IPS-20b (cell line): Measurements from ENCODE around the gene CACNG6.

Source experiments
- H3K27ac ChIP-seq: one replicate; pipeline ENCODE4 v1.5.1; 2013; ENCODE audit warnings: low read length
- H3K27me3 ChIP-seq: 2 replicates; pipeline ENCODE4 v1.6.1; 2013; ENCODE audit warnings: mild to moderate bottlenecking, low read length, inconsistent platforms; ENCODE audit not compliant: insufficient read depth
- H3K36me3 ChIP-seq: 2 replicates; pipeline ENCODE4 v1.6.1; 2013; ENCODE audit warnings: low read depth, mild to moderate bottlenecking, inconsistent platforms, low read length, moderate library complexity; ENCODE audit not compliant: insufficient read depth
- H3K4me1 ChIP-seq: 2 replicates; pipeline ENCODE4 v1.6.1; 2013; ENCODE audit warnings: mild to moderate bottlenecking, control low read depth, inconsistent platforms, low read length, moderate library complexity; ENCODE audit not compliant: insufficient read depth
- H3K4me3 ChIP-seq: 2 replicates; pipeline ENCODE4 v1.5.1; 2013; ENCODE audit warnings: mild to moderate bottlenecking, low read length, inconsistent platforms
- H3K9ac ChIP-seq: 2 replicates; pipeline ENCODE4 v1.6.1; 2013; ENCODE audit warnings: low read depth, mild to moderate bottlenecking, inconsistent platforms, low read length, moderate library complexity
- H3K9me3 ChIP-seq: 2 replicates; pipeline ENCODE4 v1.6.1; 2013; ENCODE audit warnings: mild to moderate bottlenecking, low read depth, low read length, inconsistent platforms; ENCODE audit not compliant: insufficient read depth

Gene CACNG6

DNA sequence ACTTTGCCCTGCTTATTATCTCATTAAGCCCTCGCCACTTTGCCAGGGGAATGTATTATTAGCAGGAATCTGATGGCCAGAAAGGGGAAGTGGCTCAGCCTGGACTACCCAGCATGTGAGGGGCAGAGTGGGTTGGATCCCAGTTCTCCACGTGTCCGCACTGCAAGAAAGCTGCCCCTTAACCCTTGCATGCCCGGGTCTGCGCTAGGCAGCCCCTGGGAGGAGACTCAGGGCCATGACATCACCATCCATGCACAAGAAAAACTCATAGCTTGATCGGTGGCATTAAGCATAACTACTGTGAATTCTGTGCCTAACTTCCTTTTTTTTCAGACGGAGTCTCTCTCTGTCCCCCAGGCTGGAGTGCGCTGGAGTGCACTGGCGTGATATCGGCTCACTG is 19.8 kb upstream of the CACNG6 start:
- H3K4me1 ChIP-seq = no peaks in the 10 kb centered on the region
- H3K36me3 ChIP-seq = peaks cover 22% of the 10 kb centered on the region; the same call in 1 of the 2 replicates
- no peak overlapping the region for H3K4me3 ChIP-seq
- no peaks in the 10 kb centered on the region; the same call in 1 of the 2 replicates for H3K27me3 ChIP-seq
- H3K27ac ChIP-seq = no peak overlapping the region
- no peaks in the 10 kb centered on the region for H3K9me3 ChIP-seq
- H3K9ac ChIP-seq = no peak overlapping the region

DNA sequence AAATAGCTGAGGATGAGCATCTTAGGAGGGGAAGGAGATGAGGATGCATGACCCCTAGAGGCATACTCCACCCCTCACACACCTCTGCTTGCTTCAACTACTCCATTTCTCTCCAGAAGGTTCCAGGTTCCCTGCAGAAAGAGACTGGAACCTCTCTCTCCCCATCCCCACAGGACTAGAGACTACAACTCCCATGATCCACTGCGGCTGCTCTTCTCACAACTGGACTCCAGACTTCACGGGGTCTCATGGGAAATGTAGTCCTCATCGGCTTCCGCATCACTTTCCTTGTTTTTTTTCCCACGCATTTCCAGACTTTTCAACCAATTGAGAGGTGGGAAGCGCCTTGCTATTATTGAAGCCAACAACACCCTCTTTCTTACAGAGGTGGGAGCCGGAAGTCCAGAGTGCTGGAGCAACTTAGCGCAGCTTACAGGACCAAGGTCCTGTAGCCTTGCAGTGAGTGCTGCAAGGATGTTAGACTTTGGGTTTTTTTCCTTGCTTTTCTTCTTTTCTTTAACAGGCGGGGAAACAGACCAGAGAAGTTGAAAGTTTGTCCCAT is 13.9 kb upstream of the CACNG6 start:
- peaks cover 12% of the 10 kb centered on the region for H3K27me3 ChIP-seq
- no peak overlapping the region for H3K27ac ChIP-seq
- H3K4me1 ChIP-seq = peaks cover 3% of the 10 kb centered on the region; the same call in 1 of the 2 replicates
- peaks cover 11% of the 10 kb centered on the region; the same call in 1 of the 2 replicates for H3K36me3 ChIP-seq
- no peaks in the 10 kb centered on the region for H3K9me3 ChIP-seq
- peak overlapping the region; percentile 34; the same call in 1 of the 2 replicates for H3K9ac ChIP-seq
- H3K4me3 ChIP-seq = peak overlapping the region; percentile 75

DNA sequence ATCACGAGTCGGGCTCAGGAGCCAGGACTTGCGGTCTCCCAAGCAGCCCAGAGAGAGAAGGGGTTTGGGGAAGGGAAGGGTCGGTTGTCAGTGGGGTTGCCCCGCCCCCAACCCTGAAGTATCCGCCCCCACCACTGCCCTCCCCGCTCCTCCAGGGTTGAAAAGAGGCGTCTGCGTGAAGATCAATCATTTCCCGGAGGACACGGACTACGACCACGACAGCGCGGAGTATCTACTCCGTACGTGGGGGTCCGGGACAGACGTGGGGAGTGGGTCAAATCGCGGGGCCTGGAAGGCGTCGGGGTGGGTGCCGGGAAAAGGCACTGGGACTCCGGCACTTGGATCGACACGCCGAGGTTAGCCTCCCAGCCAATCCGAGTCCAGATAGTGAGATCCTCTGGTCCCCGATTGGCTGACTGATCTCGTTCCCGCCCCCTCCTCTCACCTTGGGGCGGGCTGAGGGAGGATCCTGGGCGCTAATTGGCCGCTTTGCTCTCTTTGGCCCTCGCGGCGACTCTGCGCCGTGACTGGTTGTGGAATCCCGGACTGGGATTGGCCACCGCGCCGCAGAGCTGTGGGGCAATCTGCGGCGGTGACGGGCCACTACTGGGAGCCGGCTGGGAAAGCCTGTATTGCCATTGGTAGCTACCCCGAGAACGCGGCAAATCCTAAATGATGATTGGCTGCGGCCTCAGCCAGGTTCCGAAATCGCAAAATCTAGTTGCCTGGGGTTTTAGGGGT is 13.3 kb upstream of the CACNG6 start:
- Histone ChIP-seq H3K4me3 (peak overlapping the region; percentile 75), H3K36me3 (peaks cover 6% of the 10 kb centered on the region; the same call in 1 of the 2 replicates), H3K9ac (peak overlapping the region; percentile 69; the same call in 1 of the 2 replicates), H3K4me1 (peaks cover 3% of the 10 kb centered on the region; the same call in 1 of the 2 replicates), H3K9me3 (no peaks in the 10 kb centered on the region), H3K27ac (no peak overlapping the region), H3K27me3 (peaks cover 13% of the 10 kb centered on the region)

DNA sequence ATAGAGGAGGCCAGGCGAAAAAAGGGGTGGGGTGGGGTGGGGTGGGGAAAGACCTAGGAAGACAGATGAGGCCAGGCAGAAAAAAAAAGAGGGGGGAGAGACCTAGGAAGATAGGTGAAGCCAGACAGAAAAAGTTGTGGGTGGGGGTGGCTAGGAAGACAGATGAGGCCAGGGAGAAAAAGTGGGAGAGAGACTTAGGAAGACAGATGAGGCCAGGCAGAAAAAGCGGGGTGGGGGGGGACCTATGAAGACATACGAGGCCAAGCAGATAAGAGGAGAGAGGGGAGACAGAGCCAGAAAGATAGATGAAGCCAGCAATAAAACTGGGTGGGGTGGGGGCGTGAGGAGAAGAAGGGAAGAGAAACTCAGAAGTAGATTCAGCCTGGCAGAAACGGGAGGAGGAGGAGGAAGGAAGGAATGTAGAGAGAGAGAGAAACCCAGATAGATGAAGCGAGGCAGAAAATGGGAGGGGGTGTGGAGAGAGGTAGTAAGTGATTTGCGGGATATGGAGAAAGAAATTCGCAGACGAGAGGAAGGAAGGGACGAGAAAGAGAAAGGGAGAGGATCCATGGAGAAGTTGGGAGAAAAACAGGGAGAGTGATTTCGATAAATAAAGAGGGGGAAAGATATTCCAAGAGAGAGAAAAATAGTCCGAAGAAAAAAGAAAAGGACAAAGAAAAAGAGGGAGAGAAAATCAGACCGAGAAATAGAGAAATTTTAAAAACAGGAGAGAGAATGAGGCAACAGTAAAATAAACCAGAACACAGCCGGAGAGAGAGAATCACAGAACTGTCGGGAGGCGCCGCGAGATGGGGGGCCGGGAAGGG is 12.2 kb upstream of the CACNG6 start:
- H3K36me3 ChIP-seq = peaks cover 1% of the 10 kb centered on the region; the same call in 1 of the 2 replicates
- H3K27me3 ChIP-seq = peaks cover 23% of the 10 kb centered on the region
- no peaks in the 10 kb centered on the region for H3K9me3 ChIP-seq
- peak overlapping the region; percentile 65; the same call in 1 of the 2 replicates for H3K9ac ChIP-seq
- peak overlapping the region; percentile 80 for H3K4me3 ChIP-seq
- no peak overlapping the region for H3K27ac ChIP-seq
- H3K4me1 ChIP-seq = peaks cover 3% of the 10 kb centered on the region; the same call in 1 of the 2 replicates

DNA sequence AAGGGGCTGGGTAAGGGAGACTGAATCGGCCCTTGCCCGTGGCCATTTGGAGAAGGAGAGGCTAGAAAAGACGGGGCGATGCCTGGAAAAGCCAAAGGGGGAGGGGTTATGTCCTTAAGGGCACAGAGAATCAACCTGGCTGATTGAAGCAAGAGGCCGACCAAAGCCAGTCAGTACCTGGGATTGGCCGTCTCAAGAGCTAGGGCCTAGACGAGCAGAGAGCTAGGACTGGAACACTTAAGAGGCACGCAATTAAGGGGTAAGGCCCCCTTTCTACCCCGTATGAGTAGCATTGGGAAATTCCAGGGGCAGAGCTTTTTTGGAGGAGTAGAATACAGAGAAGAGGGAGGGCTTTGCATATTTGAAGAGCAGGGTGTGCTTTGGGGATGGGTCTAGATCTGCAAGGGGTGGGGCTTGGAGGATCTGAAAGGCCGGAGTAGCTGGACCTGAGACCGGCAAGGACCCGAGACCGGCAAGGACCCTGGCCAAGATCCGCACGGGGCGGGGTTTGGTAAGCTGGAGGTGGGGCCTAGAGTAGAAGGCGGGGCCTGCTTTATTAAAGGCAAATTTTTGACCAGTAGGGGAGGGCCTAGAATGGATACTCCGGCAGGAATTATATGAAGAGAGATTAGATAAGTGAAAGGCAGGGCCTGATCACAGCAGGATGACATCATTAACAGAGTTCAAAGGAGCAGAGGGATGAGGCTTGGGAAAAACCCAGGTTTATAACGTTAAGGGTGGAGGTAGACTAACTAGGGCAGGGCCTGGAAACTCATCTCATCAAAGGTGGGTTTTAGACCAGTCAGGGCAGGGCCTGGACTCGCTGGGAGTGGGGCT is 10.7 kb upstream of the CACNG6 start:
- peak overlapping the region; percentile 80 for H3K27ac ChIP-seq
- H3K9me3 ChIP-seq = no peaks in the 10 kb centered on the region
- peak overlapping the region; percentile 80 for H3K4me3 ChIP-seq
- H3K4me1 ChIP-seq = peaks cover 3% of the 10 kb centered on the region; the same call in 1 of the 2 replicates
- peaks cover 35% of the 10 kb centered on the region for H3K27me3 ChIP-seq
- H3K36me3 ChIP-seq = no peaks in the 10 kb centered on the region; the same call in 1 of the 2 replicates
- peak overlapping the region; percentile 80; the same call in 1 of the 2 replicates for H3K9ac ChIP-seq

DNA sequence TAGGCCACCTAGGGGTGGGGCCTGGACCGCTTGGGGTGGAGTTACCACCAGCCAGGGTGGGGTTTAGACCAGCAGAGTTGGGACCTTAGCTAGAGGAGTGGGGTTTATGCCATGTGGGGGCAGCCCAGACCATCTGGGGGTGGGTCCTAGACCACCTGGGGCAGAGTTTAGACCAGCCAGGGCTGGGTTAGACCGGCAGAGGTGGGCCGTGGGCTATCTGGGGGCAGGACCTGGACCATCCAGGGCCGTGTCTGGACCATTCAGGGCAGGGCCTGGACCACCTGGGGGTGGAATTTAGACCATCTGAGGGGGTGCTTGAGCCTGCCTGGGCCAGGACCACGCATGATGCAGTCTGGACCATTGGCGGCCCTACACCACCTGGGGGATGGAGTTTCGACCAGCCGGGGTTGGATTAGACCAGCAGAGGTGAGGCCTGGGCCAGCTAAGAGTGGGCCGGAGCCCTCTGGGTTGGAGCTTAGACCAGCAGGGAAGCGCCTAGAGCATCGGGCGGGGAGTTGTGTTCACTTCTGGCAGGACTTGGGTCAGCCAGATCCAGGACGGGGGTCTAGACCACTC is 10.0 kb upstream of the CACNG6 start:
- no peak overlapping the region for H3K9ac ChIP-seq
- H3K27ac ChIP-seq = no peak overlapping the region
- H3K9me3 ChIP-seq = no peaks in the 10 kb centered on the region
- peaks cover 35% of the 10 kb centered on the region for H3K27me3 ChIP-seq
- H3K4me1 ChIP-seq = peaks cover 3% of the 10 kb centered on the region; the same call in 1 of the 2 replicates
- H3K4me3 ChIP-seq = peak overlapping the region; percentile 80; the same call in 1 of the 2 replicates
- no peaks in the 10 kb centered on the region for H3K36me3 ChIP-seq

DNA sequence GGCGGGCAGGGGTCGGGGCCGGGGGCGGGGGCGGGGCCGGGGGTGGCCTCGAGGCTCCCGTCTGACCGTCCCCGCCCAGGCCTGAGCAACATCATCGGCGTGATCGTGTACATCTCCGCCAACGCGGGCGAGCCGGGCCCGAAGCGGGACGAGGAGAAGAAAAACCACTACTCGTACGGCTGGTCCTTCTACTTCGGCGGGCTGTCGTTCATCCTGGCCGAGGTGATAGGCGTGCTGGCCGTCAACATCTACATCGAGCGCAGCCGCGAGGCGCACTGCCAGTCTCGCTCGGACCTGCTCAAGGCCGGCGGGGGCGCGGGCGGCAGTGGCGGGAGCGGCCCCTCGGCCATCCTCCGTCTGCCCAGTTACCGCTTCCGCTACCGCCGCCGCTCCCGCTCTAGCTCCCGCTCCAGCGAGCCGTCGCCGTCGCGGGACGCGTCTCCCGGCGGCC is 9.4 kb upstream of the CACNG6 start:
- H3K4me1 ChIP-seq = peaks cover 3% of the 10 kb centered on the region; the same call in 1 of the 2 replicates
- H3K27me3 ChIP-seq = peaks cover 35% of the 10 kb centered on the region
- no peak overlapping the region for H3K9ac ChIP-seq
- no peak overlapping the region for H3K27ac ChIP-seq
- H3K4me3 ChIP-seq = peak overlapping the region; percentile 52; the same call in 1 of the 2 replicates
- no peaks in the 10 kb centered on the region for H3K9me3 ChIP-seq
- H3K36me3 ChIP-seq = no peaks in the 10 kb centered on the region

DNA sequence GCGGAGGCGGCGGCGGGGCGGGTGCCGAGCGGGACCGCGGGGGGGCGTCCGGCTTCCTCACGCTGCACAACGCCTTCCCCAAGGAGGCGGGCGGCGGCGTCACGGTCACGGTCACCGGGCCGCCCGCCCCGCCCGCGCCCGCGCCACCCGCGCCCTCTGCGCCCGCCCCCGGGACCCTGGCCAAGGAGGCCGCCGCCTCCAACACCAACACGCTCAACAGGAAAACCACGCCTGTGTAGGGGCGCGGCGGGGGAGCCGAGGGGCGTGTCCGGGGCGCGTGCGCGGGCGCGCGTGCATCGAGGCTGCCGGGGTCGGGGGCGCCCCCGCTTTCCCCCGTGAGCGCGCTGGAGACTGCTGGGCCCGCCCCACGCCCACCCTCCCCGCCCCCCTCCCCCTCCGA is 8.8 kb upstream of the CACNG6 start:
- Histone ChIP-seq H3K4me3 (no peak overlapping the region), H3K9me3 (no peaks in the 10 kb centered on the region), H3K9ac (no peak overlapping the region), H3K4me1 (peaks cover 3% of the 10 kb centered on the region; the same call in 1 of the 2 replicates), H3K36me3 (no peaks in the 10 kb centered on the region), H3K27ac (no peak overlapping the region), H3K27me3 (peaks cover 40% of the 10 kb centered on the region)

DNA sequence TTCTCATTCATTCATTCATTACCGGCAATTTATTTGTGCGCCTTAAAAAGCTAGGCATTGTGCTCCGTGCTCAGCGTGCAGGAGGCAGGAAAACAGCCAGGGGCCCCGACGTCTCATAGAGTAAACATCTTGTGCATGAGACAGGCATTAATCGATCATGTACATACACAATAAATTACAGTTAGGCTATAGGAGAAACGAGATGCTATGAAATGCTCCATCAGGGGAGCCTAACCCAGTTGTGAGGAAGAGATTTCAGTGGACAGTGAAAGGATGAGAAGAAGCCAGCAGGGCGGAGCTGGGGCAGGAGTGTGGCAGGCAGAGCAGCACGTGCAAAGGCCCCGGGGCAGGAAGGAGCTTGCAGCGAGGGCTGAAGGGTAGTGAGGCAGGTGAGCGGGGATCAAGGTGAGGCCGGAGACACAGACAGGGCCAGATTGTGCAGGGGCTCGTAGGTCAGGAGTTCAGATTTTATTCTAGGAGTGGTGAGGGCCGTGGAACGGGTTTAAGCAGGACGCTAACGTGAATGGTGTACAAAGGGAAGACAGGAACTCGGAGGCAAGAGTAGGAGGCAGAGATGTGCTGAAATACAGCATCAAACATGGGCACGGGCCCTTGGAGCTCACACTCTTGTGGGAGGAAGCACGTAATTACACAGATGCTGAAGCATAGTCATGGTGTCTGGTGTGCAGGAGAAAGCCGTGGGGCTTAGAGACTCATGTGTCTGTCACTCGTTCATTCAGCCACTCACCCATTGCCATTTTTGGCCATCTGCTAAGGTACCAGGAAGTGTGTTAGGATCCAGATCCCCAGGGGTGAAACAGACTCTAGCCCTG is 7.8 kb upstream of the CACNG6 start:
- peaks cover 3% of the 10 kb centered on the region; the same call in 1 of the 2 replicates for H3K4me1 ChIP-seq
- H3K4me3 ChIP-seq = no peak overlapping the region
- peaks cover 48% of the 10 kb centered on the region for H3K27me3 ChIP-seq
- no peaks in the 10 kb centered on the region for H3K9me3 ChIP-seq
- H3K36me3 ChIP-seq = no peaks in the 10 kb centered on the region
- no peak overlapping the region for H3K9ac ChIP-seq
- H3K27ac ChIP-seq = no peak overlapping the region

DNA sequence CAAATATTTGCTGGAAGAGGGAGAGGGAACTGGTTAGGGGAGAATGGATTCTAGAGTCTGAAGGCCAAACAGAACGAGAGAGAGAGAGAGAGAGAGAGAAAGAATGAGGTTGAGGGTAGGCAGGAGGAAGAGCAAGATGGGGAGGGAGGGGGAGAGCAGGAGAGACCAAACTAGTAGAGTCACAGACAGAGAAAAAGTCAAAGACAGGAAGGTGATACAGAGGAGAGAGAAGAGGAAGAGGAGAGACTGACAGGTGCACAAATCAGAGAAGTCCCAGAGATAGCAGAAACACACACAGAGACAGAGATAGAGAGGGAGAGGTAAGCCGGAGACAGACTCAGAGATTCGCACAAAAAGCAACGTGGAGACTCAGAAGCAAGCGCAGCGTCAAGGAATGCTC is 5.6 kb upstream of the CACNG6 start:
- no peak overlapping the region for H3K4me3 ChIP-seq
- H3K9ac ChIP-seq = no peak overlapping the region
- H3K27ac ChIP-seq = no peak overlapping the region
- no peaks in the 10 kb centered on the region for H3K36me3 ChIP-seq
- no peaks in the 10 kb centered on the region for H3K4me1 ChIP-seq
- H3K27me3 ChIP-seq = peaks cover 53% of the 10 kb centered on the region
- no peaks in the 10 kb centered on the region for H3K9me3 ChIP-seq
